ENCODE measurements around the gene LCE1A. TPM values are rescaled to one million over a fixed set of nuclear protein-coding genes. Genes with fewer than 3 reads are reported as not detected.
A peak's percentile ranks its signal among the peaks of the same experiment; 100 is the strongest.

LCE1A gene
- total RNA-seq (2014; rRNA removed; shearing (Covaris generic)): not detected in 2 replicates
- not detected in 2 replicates for polyA plus RNA-seq (2015; cell fraction: cytosol; rRNA removed)
- not detected in 2 replicates for polyA plus RNA-seq (2015; cell fraction: nucleus; rRNA removed)

GRCh38 chr1:152827173-152827572 is at the start of gene LCE1A:
TSS of gene LCE1A (plus strand) at chr1:152827473. CDS start at chr1:152827473, 0 bp downstream.
- DNase-seq (ENCODE audit: low read depth): no peak

GRCh38 chr1:152777510-152778137 is 49.6 kb upstream of the LCE1A start:
- DNase-seq (ENCODE audit: low read depth): no peak

GRCh38 chr1:152783095-152783494 is 44.2 kb upstream of the LCE1A start:
- peak; percentile 77 for DNase-seq (ENCODE audit: low read depth)

GRCh38 chr1:152786077-152786476 is 41.2 kb upstream of the LCE1A start, which contains the start of gene LCE1E:
TSS of gene LCE1E (plus strand) at chr1:152786257. CDS start at chr1:152787300, 1,043 bp downstream.
- no peak for DNase-seq (ENCODE audit: low read depth)

- DNase-seq (ENCODE audit: low read depth): peak; percentile 6
These were observed 31.6 kb upstream of the LCE1A start for GRCh38 chr1:152795686-152796085.

- DNase-seq (ENCODE audit: low read depth): no peak
These were observed 30.9 kb upstream of the LCE1A start, which contains the start of gene LCE1D for GRCh38 chr1:152796421-152796820. TSS of gene LCE1D (plus strand) at chr1:152796721. CDS start at chr1:152797795, 1,074 bp downstream.

GRCh38 chr1:152801333-152801732 is 25.9 kb upstream of the LCE1A start:
- DNase-seq (ENCODE audit: low read depth): no peak

- no peak for DNase-seq (ENCODE audit: low read depth)
These were observed 20.7 kb upstream of the LCE1A start, which contains the start of gene LCE1C for GRCh38 chr1:152806576-152806975. TSS of gene LCE1C (minus strand) at chr1:152806651. CDS start at chr1:152805478, 1,173 bp downstream.

GRCh38 chr1:152811050-152811449 is 16.2 kb upstream of the LCE1A start:
- no peak for DNase-seq (ENCODE audit: low read depth)

GRCh38 chr1:152811671-152812070 is 15.6 kb upstream of the LCE1A start, which contains the start of gene LCE1B:
TSS of gene LCE1B (plus strand) at chr1:152811971. CDS start at chr1:152812447, 476 bp downstream.
- no peak for DNase-seq (ENCODE audit: low read depth)

- DNase-seq (ENCODE audit: low read depth): peak; percentile 35
These were observed 10.0 kb upstream of the LCE1A start for GRCh38 chr1:152817309-152817708.

GRCh38 chr1:152823294-152823693 is 4.0 kb upstream of the LCE1A start:
- DNase-seq (ENCODE audit: low read depth): no peak

GRCh38 chr1:152824964-152825363 is 2.3 kb upstream of the LCE1A start:
- DNase-seq (ENCODE audit: low read depth): no peak

- DNase-seq (ENCODE audit: low read depth): no peak
These were observed 9.6 kb downstream of the LCE1A start for GRCh38 chr1:152836870-152837269.

GRCh38 chr1:152842556-152842955 is 15.3 kb downstream of the LCE1A start, which contains the start of gene LCE6A:
TSS of gene LCE6A (plus strand) at chr1:152842856. CDS start at chr1:152843521, 665 bp downstream.
- no peak for DNase-seq (ENCODE audit: low read depth)

GRCh38 chr1:152855661-152856060 is 28.4 kb downstream of the LCE1A start:
- peak; percentile 55 for DNase-seq (ENCODE audit: low read depth)

- no peak for DNase-seq (ENCODE audit: low read depth)
These were observed 30.8 kb downstream of the LCE1A start for GRCh38 chr1:152858062-152858461.

GRCh38 chr1:152859696-152860095 is 32.4 kb downstream of the LCE1A start, which contains the start of gene LCE7A:
TSS of gene LCE7A (plus strand) at chr1:152859996. CDS start at chr1:152860698, 702 bp downstream.
- DNase-seq (ENCODE audit: low read depth): no peak

GRCh38 chr1:152860129-152860528 is 32.9 kb downstream of the LCE1A start:
- DNase-seq (ENCODE audit: low read depth): no peak

GRCh38 chr1:152861374-152861773 is 34.1 kb downstream of the LCE1A start:
- no peak for DNase-seq (ENCODE audit: low read depth)

GRCh38 chr1:152864443-152864842 is 37.2 kb downstream of the LCE1A start:
- no peak for DNase-seq (ENCODE audit: low read depth)

- DNase-seq (ENCODE audit: low read depth): no peak
These were observed 39.0 kb downstream of the LCE1A start for GRCh38 chr1:152866321-152866720.
